Measurements from ENCODE around the gene RSPRY1. TPM values are rescaled to one million over a fixed set of nuclear protein-coding genes. Genes with fewer than 3 reads are reported as not detected.
"Not testable (repeated sequence)": the region's sequence is repeated elsewhere in the genome, so short reads cannot be mapped to it uniquely, and the experiment has no call there.

Gene RSPRY1
- total and polyA plus RNA-seq, 9 donors, result 18.9 to 33.6 (median 24.2) TPM

- Histone ChIP-seq H3K36me3 (ENCODE audit: control insufficient read depth, insufficient read depth, low read length) (no peaks in the 10 kb centered on the region), H3K9me3 (replicated peaks; ENCODE audit: control insufficient read depth, low read depth, low read length) (no peaks in the 10 kb centered on the region), H3K27ac (ENCODE audit: low read length) (no peak overlapping the region), H3K4me1 (ENCODE audit: control insufficient read depth, insufficient read depth, low read length) (no peaks in the 10 kb centered on the region), H3K27me3 (ENCODE audit: control insufficient read depth, insufficient read depth, low read length) (no peaks in the 10 kb centered on the region), H3K4me3 (ENCODE audit: low read length) (no peak overlapping the region)
- DNase-seq, result no peak
- WGBS (ENCODE audit: insufficient coverage), result 72% methylated on average over 19 of the region's 25 CpGs
Measured at GRCh38 chr16:57270221-57271062, 84.3 kb downstream of the RSPRY1 start.

GRCh38 chr16:57271063-57271345 lies 84.9 kb downstream of the RSPRY1 start:
- H3K36me3 ChIP-seq (ENCODE audit: control insufficient read depth, insufficient read depth, low read length), result no peaks in the 10 kb centered on the region
- H3K4me1 ChIP-seq (ENCODE audit: control insufficient read depth, insufficient read depth, low read length), result no peaks in the 10 kb centered on the region
- no peak overlapping the region for H3K4me3 ChIP-seq (ENCODE audit: low read length)
- no peaks in the 10 kb centered on the region for H3K9me3 ChIP-seq (replicated peaks; ENCODE audit: control insufficient read depth, low read depth, low read length)
- 78% methylated on average over 6 of the region's 7 CpGs for WGBS (ENCODE audit: insufficient coverage)
- H3K27me3 ChIP-seq (ENCODE audit: control insufficient read depth, insufficient read depth, low read length), result no peaks in the 10 kb centered on the region
- no peak overlapping the region for H3K27ac ChIP-seq (ENCODE audit: low read length)
- no peak for DNase-seq

GRCh38 chr16:57271867-57272495 lies 85.9 kb downstream of the RSPRY1 start:
- no peaks in the 10 kb centered on the region for H3K36me3 ChIP-seq (ENCODE audit: control insufficient read depth, insufficient read depth, low read length)
- H3K27me3 ChIP-seq (ENCODE audit: control insufficient read depth, insufficient read depth, low read length), result no peaks in the 10 kb centered on the region
- H3K4me3 ChIP-seq (ENCODE audit: low read length), result no peak overlapping the region
- no peaks in the 10 kb centered on the region for H3K4me1 ChIP-seq (ENCODE audit: control insufficient read depth, insufficient read depth, low read length)
- no peak overlapping the region for H3K27ac ChIP-seq (ENCODE audit: low read length)
- H3K9me3 ChIP-seq (replicated peaks; ENCODE audit: control insufficient read depth, low read depth, low read length), result no peaks in the 10 kb centered on the region
- no peak for DNase-seq
- 100% methylated on average over 1 of the region's 5 CpGs for WGBS (ENCODE audit: insufficient coverage)

GRCh38 chr16:57273359-57273758 lies 87.2 kb downstream of the RSPRY1 start:
- no peaks in the 10 kb centered on the region for H3K36me3 ChIP-seq (ENCODE audit: control insufficient read depth, insufficient read depth, low read length)
- no peaks in the 10 kb centered on the region for H3K27me3 ChIP-seq (ENCODE audit: control insufficient read depth, insufficient read depth, low read length)
- H3K27ac ChIP-seq (ENCODE audit: low read length), result no peak overlapping the region
- no peaks in the 10 kb centered on the region for H3K4me1 ChIP-seq (ENCODE audit: control insufficient read depth, insufficient read depth, low read length)
- DNase-seq, result no peak
- WGBS (ENCODE audit: insufficient coverage), result no CpG with 5 or more reads among the region's 1 CpG
- no peaks in the 10 kb centered on the region for H3K9me3 ChIP-seq (replicated peaks; ENCODE audit: control insufficient read depth, low read depth, low read length)
- H3K4me3 ChIP-seq (ENCODE audit: low read length), result no peak overlapping the region

- H3K4me3 ChIP-seq (ENCODE audit: low read length), result no peak overlapping the region
- no peak overlapping the region for H3K27ac ChIP-seq (ENCODE audit: low read length)
- DNase-seq, result no peak
- H3K36me3 ChIP-seq (ENCODE audit: control insufficient read depth, insufficient read depth, low read length), result no peaks in the 10 kb centered on the region
- no peaks in the 10 kb centered on the region for H3K9me3 ChIP-seq (replicated peaks; ENCODE audit: control insufficient read depth, low read depth, low read length)
- WGBS (ENCODE audit: insufficient coverage), result 75% methylated on average over 2 of the region's 5 CpGs
- no peaks in the 10 kb centered on the region for H3K4me1 ChIP-seq (ENCODE audit: control insufficient read depth, insufficient read depth, low read length)
- peaks cover 4% of the 10 kb centered on the region for H3K27me3 ChIP-seq (ENCODE audit: control insufficient read depth, insufficient read depth, low read length)
Measured at GRCh38 chr16:57273826-57274225, 87.7 kb downstream of the RSPRY1 start.

- not testable (repeated sequence) for H3K27ac ChIP-seq (ENCODE audit: low read length); H3K9me3 ChIP-seq (replicated peaks; ENCODE audit: control insufficient read depth, low read depth, low read length)
Measured at GRCh38 chr16:57275946-57276345, 89.8 kb downstream of the RSPRY1 start.

GRCh38 chr16:57276596-57276995 lies 90.5 kb downstream of the RSPRY1 start:
- no CpG with 5 or more reads among the region's 5 CpGs for WGBS (ENCODE audit: insufficient coverage)
- H3K36me3 ChIP-seq (ENCODE audit: control insufficient read depth, insufficient read depth, low read length), result no peaks in the 10 kb centered on the region
- H3K27ac ChIP-seq (ENCODE audit: low read length), result no peak overlapping the region
- H3K9me3 ChIP-seq (replicated peaks; ENCODE audit: control insufficient read depth, low read depth, low read length), result no peaks in the 10 kb centered on the region
- peaks cover 15% of the 10 kb centered on the region for H3K27me3 ChIP-seq (ENCODE audit: control insufficient read depth, insufficient read depth, low read length)
- no peak overlapping the region for H3K4me3 ChIP-seq (ENCODE audit: low read length)
- DNase-seq, result no peak
- H3K4me1 ChIP-seq (ENCODE audit: control insufficient read depth, insufficient read depth, low read length), result no peaks in the 10 kb centered on the region

More at GRCh38 chr16:57275946-57276345, 89.8 kb downstream of the RSPRY1 start:
- H3K36me3 ChIP-seq (ENCODE audit: control insufficient read depth, insufficient read depth, low read length); DNase-seq; H3K4me1 ChIP-seq (ENCODE audit: control insufficient read depth, insufficient read depth, low read length); H3K4me3 ChIP-seq (ENCODE audit: low read length): not testable (repeated sequence)
- WGBS (ENCODE audit: insufficient coverage), result no CpG with 5 or more reads among the region's 5 CpGs
- H3K27me3 ChIP-seq (ENCODE audit: control insufficient read depth, insufficient read depth, low read length), result peaks cover 10% of the 10 kb centered on the region

GRCh38 chr16:57277586-57277985 lies 91.5 kb downstream of the RSPRY1 start:
- Histone ChIP-seq H3K9me3 (replicated peaks; ENCODE audit: control insufficient read depth, low read depth, low read length) (no peaks in the 10 kb centered on the region), H3K27ac (ENCODE audit: low read length) (no peak overlapping the region), H3K4me3 (ENCODE audit: low read length) (no peak overlapping the region), H3K4me1 (ENCODE audit: control insufficient read depth, insufficient read depth, low read length) (no peaks in the 10 kb centered on the region), H3K36me3 (ENCODE audit: control insufficient read depth, insufficient read depth, low read length) (no peaks in the 10 kb centered on the region), H3K27me3 (ENCODE audit: control insufficient read depth, insufficient read depth, low read length) (peaks cover 24% of the 10 kb centered on the region)
- DNase-seq, result no peak
- WGBS (ENCODE audit: insufficient coverage), result no CpG with 5 or more reads among the region's 1 CpG

GRCh38 chr16:57278494-57278893 lies 92.4 kb downstream of the RSPRY1 start:
- Histone ChIP-seq H3K36me3 (ENCODE audit: control insufficient read depth, insufficient read depth, low read length) (no peaks in the 10 kb centered on the region), H3K4me1 (ENCODE audit: control insufficient read depth, insufficient read depth, low read length) (peaks cover 1% of the 10 kb centered on the region), H3K27me3 (ENCODE audit: control insufficient read depth, insufficient read depth, low read length) (peaks cover 33% of the 10 kb centered on the region), H3K9me3 (replicated peaks; ENCODE audit: control insufficient read depth, low read depth, low read length) (no peaks in the 10 kb centered on the region), H3K27ac (ENCODE audit: low read length) (no peak overlapping the region), H3K4me3 (ENCODE audit: low read length) (no peak overlapping the region)
- 67% methylated on average over 3 of the region's 4 CpGs for WGBS (ENCODE audit: insufficient coverage)
- no peak for DNase-seq

GRCh38 chr16:57279780-57280638 lies 93.9 kb downstream of the RSPRY1 start:
- H3K4me3 ChIP-seq (ENCODE audit: low read length), result no peak overlapping the region
- H3K36me3 ChIP-seq (ENCODE audit: control insufficient read depth, insufficient read depth, low read length), result no peaks in the 10 kb centered on the region
- no peak overlapping the region for H3K27ac ChIP-seq (ENCODE audit: low read length)
- 66% methylated on average over 3 of the region's 7 CpGs for WGBS (ENCODE audit: insufficient coverage)
- peaks cover 15% of the 10 kb centered on the region for H3K4me1 ChIP-seq (ENCODE audit: control insufficient read depth, insufficient read depth, low read length)
- no peaks in the 10 kb centered on the region for H3K9me3 ChIP-seq (replicated peaks; ENCODE audit: control insufficient read depth, low read depth, low read length)
- DNase-seq, result no peak
- peaks cover 48% of the 10 kb centered on the region for H3K27me3 ChIP-seq (ENCODE audit: control insufficient read depth, insufficient read depth, low read length)
